Stimulated activated CD4-positive, alpha-beta T cell treated with anti-CD3 and anti-CD28 coated beads, TNF-alpha, amount 100 ng/mL, for 48 hours (primary cell): ENCODE measurements around the gene TRAPPC5.
A peak's percentile ranks its signal among the peaks of the same experiment; 100 is the strongest.

Experiments
- DNase-seq, 3 donors: peaks; one replicate each; pipeline ENCODE4 v3.0.0-alpha.2; 2020; ENCODE audit warnings: low read depth in 3 of 3

Gene TRAPPC5

GRCh38 chr19:7699417-7700401 is 19.1 kb downstream of the TRAPPC5 start:
- peak in 2 of 3 donors; percentile 38 to 54 for DNase-seq

DNA sequence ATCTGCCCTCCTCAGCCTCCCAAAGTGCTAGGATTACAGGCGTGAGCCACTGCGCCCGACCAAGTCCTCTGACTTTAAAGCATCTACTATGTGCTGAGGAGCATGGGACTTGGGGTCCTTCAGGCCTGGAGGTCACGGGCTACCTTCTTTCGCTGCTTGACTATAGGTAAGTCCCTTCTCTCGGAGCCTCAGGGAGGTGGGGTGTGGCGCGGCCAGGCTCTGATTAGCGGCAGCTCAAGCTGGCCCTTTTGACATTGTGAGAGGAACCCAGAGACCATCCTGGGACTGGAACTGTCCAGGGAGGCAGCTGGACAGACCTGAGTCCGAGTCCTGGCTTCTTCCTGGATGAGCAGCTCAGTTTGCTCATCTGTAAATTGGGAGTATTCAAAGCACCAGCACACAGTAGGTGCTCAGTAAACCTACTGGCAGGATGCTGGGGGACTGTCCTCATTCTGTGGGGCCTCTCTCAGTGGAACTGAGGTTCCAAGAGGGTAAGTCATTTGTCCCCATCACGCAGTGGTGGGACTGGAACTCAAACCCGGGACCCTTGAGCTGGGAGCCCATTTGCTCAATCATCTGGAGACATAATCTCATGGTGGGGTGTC is 20.5 kb downstream of the TRAPPC5 start:
- no peak for DNase-seq

DNA sequence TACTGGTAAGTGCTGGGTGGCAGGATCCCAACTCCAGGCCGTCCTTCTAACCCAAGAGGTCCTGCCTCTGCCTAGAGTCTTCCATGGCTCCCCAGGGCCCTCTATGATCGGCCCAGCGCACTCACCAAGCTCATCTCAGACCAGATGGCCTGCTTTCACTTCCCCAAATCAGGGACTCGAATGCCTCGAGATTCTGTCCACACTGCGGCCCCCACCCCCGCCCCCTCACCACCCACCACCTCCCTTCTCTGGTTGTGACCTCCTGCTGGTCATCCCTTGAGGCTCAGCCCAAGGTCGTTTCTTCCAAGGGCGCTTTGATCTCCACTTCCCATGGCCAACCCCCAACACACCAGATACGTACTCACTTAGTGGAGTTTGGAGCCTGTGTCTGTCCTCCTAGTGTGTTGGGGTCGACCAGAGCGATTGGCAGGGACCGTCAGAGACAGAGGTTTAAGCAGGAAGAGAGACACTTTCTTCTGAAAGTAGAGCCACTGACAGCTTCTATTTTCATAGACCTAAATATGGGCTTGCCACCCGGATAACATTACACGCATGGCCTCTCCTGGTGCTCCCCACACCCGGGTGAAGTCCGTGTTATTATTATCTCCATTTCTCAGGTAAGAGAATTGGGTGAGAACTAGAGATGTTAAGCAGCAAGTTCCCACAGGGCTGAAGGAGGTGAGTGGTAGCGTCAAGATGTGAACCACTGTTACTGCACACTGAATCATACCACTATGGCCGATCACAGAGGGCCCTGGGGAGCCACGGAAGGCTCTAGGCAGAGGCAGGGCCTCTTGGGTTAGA is 21.2 kb downstream of the TRAPPC5 start, which contains the start of gene FCER2:
Gene FCER2 (minus strand): TSS at position 478 of the 804 bp plus-strand sequence. CDS start 2,371 bp downstream, outside the sequence.
- no peak for DNase-seq

GRCh38 chr19:7703332-7703731 is 22.7 kb downstream of the TRAPPC5 start:
- no peak for DNase-seq

DNA sequence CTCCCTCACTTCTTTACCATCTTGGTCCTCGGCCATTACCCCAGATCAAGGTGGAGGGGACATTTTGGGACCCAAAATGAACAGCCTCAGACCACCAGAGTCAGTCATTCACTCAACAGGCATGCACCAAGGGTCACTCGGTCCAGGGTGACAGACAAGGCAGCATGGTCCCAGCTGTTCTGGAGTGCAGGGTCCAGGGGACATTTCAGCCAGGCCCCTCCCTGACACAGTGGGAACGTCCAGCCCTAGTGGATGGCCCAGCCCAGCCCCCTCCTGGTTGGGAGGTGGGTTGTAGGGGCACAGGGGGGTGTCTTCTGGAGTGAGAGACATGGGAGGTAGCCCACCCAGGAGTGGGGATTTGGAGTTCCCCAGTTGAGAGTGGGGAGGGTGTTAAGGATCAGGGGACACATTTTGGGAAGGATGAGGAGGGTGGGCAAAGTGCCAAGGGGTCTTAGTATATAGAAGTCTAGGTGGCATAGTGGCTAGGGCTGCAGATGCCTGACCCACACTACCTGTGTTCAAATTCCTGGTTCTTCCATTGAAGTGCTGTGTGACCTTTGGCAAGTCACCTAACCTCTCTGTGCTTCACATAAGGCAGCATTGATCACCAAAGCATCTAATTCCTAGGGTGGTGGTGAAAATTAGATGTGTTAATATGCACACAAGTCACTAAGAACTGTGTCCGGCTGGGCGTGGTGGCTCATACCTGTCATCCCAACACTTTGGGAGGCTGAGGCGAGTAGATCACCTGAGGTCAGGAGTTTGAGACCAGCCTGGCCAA is 23.8 kb downstream of the TRAPPC5 start:
- DNase-seq: no peak

GRCh38 chr19:7705387-7706187 is 25.0 kb downstream of the TRAPPC5 start:
- DNase-seq: peak; percentile 46 to 68 (median 51)

DNA sequence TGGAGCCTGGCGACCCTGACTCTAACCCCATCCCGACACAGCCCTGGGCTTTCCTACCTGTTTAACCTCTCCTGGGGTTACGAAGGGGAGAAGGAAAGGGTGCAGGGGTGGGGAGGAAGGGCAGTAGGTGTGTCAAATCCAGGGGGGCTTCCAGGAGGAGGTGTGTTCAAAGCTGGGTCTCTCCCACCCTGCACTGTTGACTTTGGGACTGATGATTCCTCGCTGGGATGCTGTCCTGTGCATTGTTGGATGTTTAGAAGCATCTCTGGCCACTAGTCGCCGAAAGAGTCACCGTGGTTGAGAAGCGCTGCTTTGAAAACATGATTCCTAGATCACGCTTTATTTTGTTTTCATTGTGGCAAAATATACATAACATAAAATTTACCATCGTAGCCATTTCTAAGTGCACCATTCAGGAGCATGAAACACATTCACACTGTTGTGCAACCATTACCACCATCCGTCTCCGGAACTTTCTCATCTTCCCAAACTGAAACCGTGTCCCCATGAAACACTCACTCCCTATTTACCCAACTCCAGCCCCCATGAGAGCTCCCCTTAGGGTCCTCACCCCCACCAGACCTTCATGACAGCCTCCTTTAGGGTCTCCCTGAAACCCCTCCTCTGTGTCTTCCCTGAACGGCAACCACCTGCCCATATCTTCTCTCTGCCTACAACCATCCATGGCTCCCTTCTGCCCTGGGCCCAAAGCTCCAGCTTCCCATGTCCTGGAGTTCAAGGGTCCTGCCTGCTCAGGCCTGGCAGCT is 25.7 kb downstream of the TRAPPC5 start:
- DNase-seq: no peak

GRCh38 chr19:7706955-7707456 is 26.4 kb downstream of the TRAPPC5 start:
- no peak for DNase-seq

DNA sequence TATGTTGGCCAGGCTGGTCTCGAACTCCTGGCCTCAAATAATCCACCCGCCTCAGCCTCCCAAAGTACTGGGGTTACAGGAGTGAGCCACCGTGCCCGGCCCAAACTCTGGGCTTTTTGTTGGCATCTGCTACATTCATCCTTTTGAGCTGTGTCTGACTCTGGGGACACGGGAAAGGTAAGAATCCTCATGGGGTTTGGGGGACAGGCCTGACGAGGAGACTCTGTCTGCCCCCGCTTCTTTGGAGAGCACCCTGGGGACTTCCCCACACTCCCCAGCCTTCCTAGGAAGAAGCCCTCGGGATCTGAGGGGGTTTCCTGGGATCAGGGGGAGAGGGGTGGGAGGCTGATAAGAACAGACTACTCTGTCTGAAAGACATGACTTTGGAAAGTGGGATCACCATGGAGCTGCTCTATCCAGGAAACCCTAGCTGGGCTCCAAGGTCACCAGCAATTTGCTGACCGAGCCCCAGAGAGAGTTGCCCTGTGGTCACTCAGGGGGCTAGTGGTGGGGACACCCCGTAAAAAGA is 29.4 kb downstream of the TRAPPC5 start:
- no peak for DNase-seq

DNA sequence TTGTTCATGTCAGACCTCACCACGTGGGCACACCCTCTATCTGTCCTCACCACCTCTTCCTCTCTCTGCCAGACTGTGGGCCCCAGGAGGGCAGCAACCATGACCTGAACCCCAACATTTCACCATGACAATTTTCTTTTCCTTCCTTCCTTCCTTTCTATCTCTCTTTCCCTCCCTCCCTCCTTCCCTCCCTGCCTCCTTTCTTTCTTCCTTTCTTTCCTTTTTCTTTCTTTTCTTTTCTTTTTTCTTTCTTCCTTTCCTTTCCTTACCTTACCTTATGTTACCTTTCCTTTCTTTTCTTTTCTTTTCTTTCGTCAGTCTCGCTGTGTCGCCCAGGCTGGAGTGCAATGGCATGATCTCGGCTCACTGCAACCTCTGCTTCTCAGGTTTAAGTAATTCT is 30.0 kb downstream of the TRAPPC5 start:
- DNase-seq: no peak

- DNase-seq: no peak
These were observed 35.0 kb downstream of the TRAPPC5 start for GRCh38 chr19:7715671-7716070.

DNA sequence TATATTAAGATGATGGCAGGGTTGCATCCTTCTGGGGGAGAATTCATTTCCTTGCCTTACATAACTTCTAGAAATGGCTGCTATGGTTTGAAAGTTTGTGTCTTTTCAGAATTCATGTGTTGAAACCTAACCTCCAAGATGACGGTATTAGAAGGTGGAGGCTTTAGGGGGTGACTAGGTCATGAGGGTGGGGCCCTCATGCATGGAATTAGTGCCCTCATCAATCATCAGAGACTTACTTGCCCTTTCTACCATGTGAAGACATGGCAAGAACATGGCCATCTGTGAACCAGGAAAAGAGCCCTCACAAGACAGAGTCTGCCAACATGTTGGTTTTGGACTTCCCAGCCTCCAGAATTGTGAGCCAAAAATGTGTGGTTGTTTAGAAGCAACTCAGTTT is 36.1 kb downstream of the TRAPPC5 start:
- DNase-seq: no peak

- no peak for DNase-seq
These were observed 38.0 kb downstream of the TRAPPC5 start for GRCh38 chr19:7718668-7719067.

DNA sequence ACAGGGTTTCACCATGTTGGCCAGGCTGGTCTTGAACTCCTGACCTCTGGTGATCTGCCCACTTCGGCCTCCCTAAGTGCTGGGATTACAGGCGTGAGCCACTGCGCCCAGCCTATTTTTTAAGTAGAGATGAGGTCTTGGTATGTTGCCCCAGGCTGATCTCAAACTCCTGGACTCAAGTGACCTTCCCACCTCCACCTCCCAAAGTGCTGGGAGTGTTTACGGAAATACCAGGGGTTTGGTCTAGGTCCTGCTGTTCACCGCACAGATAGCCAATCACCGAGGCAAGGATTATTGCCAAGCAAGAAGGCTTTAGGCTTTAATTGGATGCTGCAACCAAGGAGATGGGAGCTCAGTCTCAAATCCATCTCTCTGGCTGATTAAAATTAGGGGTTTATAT is 39.7 kb downstream of the TRAPPC5 start:
- DNase-seq: no peak

DNA sequence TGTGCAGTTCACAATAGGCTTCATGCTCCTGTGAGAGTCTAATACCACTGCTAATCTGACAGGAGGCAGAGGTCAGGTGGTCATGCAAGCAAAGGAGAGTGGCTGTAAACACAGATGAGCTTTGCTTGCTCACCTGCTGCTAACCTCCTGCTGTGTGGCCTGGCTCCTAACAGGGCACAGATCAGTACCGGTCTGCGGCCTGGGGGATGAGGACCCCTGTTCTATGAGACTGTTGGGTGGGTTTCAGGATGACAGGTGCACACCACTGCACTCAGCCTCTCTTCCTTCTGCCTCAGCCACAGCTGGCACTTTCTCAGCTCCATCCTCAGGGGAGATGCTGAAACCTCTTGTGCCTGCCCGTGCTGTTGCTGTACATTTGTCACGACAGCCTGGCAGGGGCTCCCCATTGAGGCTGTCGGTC is 41.6 kb downstream of the TRAPPC5 start:
- no peak for DNase-seq

DNA sequence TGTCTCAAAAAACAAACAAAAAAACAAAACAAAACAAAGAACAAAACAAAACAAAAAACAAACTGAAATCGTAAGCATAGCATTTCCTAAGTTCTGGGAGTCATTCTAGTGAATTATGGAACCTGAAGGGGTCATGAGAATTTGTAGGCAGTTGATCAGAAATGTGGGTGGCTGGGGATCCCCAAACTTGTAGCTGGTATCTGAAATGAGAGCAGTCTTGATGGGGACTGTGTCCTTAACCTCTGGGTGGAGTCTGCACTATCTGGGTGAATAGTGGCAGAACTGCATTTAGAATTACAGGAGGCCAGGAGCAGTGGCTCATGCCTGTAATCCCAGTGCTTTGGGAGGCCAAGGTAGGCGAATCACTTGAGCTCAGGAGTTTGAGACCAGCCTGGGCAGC is 45.2 kb downstream of the TRAPPC5 start:
- DNase-seq: no peak

DNA sequence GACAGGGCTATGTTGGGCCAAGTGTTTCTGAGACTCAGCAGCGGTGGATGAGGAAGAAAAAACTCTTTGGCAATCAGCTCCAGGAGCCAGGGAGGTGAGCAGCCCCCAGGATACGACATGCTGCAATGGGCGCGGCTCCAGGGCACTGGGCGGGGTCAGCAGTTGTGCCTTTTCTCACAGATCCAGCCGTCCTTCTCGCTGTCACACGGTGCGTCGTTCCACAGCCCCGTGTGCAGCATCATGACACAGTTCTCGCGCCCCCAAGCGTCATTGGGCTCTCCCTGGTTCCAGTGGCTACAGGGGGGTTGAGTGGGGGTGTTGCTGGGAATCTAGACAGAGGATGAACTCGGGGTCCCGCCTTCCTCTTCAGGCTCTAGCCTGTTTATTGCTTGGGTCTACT is 48.6 kb downstream of the TRAPPC5 start:
- no peak for DNase-seq

DNA sequence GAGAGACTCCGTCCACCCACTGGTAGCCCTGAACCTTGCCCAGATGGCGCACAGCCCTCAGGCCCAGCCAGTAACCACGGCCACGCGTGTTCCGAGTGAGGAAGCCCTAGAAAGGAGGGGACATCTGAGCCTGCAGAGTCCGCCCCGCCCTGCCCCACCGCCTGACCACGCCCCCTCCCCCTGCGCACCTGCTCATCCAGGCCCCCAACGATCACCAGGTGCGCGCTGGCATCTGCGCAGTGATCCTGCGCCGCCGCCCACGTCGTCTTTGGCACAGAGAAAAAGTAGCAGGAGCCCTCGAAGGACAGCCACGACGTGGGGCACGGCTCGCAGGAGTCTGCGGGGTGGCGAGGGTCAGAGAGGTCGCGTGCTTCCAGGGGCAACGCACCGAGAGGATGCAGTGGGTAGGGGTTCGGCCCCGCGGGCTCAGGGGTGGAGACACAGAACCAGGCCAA is 49.2 kb downstream of the TRAPPC5 start:
- DNase-seq: no peak
